Measurements from ENCODE around the gene ASCC3. TPM values are rescaled to one million over a fixed set of nuclear protein-coding genes. Genes with fewer than 3 reads are reported as not detected.
A peak's percentile ranks its signal among the peaks of the same experiment; 100 is the strongest.
"Not testable (repeated sequence)": the region's sequence is repeated elsewhere in the genome, so short reads cannot be mapped to it uniquely, and the experiment has no call there.

The ASCC3 gene
- total RNA-seq, 2 experiments from 2014 or later, result 50.7 to 53.6 TPM

DNA sequence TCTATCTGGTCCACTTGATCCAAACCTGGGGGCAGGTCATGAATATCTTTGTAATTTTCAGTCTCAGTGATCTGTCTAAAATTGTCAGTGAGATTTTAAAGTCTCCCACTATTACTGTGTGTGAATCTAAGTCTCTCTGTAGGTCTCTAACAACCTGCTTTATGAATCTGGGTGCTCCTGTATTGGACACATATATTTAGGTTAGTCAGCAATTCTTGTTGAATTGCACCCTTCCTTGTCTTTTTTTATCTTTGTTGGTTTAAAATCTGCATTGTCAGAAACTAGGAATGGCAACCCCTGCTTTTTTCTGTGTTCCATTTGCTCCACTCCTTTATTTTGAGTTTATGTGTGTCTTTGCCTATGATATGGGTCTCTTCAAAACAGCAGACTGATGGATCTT is 140.7 kb downstream of the ASCC3 start:
- no peak for DNase-seq
- Mint-ChIP-seq H3K36me3 (peaks cover 39% of the 10 kb centered on the region), H3K4me3 (no peak overlapping the region), H3K4me1 (no peaks in the 10 kb centered on the region), H3K27ac (no peak overlapping the region), H3K27me3 (no peaks in the 10 kb centered on the region), H3K9me3 (peaks cover 24% of the 10 kb centered on the region)

DNA sequence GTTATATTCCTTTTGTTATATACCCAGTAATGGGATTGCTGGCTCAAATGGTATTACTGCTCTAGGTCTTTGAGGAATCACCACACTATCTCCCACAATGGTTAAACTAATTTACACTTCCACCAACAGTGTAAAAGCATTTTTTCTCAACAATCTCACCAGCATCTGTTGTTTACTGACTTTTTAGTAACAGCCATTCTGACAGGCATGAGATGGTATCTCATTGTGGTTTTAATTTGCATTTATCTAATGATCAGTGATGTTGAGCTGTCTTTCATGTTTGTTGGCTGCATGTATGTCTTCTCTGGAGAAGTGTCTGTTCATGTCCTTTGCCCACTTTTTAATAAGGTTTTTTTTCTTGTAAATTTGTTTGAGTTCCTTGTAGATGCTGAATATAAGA is 143.4 kb downstream of the ASCC3 start:
- not testable (repeated sequence) for H3K4me1 Mint-ChIP-seq, H3K4me3 Mint-ChIP-seq, H3K27me3 Mint-ChIP-seq, H3K27ac Mint-ChIP-seq, DNase-seq
- Mint-ChIP-seq H3K36me3 (peaks cover 34% of the 10 kb centered on the region), H3K9me3 (peaks cover 20% of the 10 kb centered on the region)

DNA sequence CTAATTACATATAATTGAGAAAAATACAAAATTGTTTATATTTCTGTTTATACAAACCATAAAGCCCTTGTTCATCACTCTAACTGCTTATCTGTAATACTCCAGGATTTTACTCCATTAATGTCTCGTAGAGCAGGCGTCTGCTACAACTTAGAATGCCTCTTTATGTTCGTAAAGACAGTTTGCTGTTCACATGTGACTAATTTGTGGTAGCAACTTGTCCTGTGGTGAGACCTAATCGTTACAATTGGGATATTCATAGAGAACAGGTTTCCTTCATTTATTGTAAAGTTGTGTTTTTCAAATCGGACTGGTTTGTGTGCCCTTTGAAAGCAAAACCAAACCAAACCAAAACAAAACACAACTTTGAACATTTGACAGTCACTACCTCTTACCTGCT is 149.7 kb downstream of the ASCC3 start:
- no peak for DNase-seq
- Mint-ChIP-seq H3K36me3 (peaks cover 5% of the 10 kb centered on the region), H3K27me3 (no peaks in the 10 kb centered on the region), H3K4me3 (no peak overlapping the region), H3K9me3 (no peaks in the 10 kb centered on the region), H3K4me1 (no peaks in the 10 kb centered on the region), H3K27ac (no peak overlapping the region)

DNA sequence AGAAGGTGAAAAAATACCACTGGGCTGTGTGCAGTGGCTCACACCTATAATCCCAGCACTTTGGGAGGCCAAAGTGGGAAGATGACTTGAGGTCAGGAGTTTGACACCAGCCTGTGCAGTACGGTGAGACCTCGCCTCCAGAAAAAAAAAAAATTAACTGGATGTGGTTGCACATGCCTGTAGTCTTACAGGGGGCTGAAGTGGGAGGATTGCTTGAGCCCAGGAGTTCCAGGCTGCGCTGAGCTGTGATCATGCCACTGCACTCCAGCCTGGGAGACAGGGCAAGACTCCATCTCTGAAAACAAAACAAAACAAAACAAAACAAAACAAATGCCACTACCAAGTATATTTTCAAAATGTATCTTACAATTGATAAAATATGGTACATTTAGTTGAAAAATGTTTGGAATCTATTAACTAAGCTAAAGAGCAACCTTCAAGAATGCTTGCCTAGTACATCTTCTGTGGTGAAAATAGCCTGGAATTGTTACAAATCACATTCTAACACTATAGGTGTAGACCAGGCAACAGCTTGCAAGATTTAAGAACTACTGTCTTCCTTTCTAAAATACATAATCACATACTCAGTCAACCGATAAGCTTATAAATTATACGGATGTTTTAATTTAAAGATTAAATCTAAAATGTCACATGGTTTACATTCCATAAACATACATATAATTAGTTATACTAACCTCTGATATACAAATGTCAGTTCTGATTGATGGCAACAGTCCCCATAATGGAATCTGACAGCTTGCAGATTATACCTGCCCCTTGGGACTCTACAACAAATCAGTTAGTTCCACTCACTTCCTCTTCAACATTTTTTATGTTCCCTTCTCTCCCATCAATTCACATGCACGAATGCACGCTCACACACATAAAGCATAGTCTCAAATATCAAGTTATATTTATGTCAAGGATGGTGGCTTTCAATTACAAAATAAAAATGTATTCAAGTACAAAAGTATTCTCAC is 150.8 kb downstream of the ASCC3 start:
- DNase-seq, result no peak
- Mint-ChIP-seq H3K9me3 (no peaks in the 10 kb centered on the region), H3K36me3 (peaks cover 5% of the 10 kb centered on the region), H3K27ac (no peak overlapping the region), H3K27me3 (no peaks in the 10 kb centered on the region), H3K4me3 (no peak overlapping the region), H3K4me1 (no peaks in the 10 kb centered on the region)

DNA sequence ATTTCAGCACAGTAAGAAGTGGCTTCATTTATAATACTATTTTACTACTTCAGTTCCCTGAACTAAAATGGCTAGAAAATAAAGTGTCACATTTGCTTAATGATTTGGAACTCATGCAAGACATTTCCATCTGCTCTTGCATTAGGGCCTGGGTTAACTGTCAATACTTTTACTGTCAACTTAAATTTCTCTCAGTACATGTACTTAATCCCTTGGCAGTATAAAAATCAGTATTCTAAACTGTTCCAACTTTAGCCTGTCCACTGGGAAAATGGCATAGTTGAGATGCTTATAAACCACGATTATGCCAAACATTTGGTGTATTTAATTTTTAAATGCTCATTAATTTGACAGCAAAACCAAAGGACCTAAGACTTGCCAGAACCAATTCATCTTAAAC is 154.5 kb downstream of the ASCC3 start:
- Mint-ChIP-seq H3K27ac (no peak overlapping the region), H3K27me3 (no peaks in the 10 kb centered on the region), H3K4me1 (peaks cover 2% of the 10 kb centered on the region), H3K4me3 (no peak overlapping the region), H3K36me3 (peaks cover 23% of the 10 kb centered on the region), H3K9me3 (peaks cover 2% of the 10 kb centered on the region)
- no peak for DNase-seq

DNA sequence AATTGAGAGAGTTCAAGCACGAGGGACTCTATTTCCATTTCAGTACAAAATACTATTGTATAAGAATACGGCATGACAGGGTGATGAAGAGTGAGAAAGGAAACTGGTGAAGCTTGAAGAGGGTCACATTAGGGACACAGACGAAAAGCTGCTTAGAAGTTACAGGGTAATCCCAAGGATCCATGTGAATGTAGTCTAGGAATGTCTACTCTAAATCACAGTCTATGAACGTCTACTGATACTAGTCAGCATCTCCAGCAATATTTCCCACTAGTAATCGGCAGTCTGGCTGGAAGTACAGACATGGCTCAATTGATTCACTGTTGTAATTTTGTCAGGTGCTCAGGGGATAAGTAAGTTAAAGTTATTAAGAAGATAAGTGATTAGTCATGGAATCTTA is 156.4 kb downstream of the ASCC3 start:
- H3K27ac Mint-ChIP-seq, result peak overlapping the region; percentile 6
- peaks cover 2% of the 10 kb centered on the region for H3K9me3 Mint-ChIP-seq

DNA sequence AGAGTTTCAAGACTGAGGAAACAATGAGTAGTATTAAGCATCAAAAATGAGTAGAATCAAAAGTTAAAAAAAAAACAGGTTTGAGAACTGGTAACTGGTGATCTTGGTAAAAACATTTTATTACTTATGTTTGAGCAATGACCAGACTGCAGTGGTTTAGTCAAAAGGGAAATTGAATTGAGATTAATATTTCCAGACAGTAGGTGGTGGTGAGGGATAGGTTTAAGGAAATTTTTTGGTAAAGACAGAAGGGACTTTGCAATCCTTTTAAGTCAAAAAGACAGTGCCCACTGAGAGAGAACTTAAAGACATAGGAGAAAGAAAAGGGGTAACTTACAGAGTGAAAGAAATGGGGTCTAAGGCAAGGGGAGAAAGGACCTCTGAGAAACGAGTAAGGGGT is 156.9 kb downstream of the ASCC3 start:
- Mint-ChIP-seq H3K4me3 (no peak overlapping the region), H3K4me1 (peaks cover 15% of the 10 kb centered on the region), H3K9me3 (peaks cover 2% of the 10 kb centered on the region), H3K27ac (peak overlapping the region; percentile 6), H3K36me3 (peaks cover 28% of the 10 kb centered on the region), H3K27me3 (no peaks in the 10 kb centered on the region)
- DNase-seq, result no peak

More for the DNA sequence above, 156.4 kb downstream of the ASCC3 start:
- DNase-seq, result no peak
- no peaks in the 10 kb centered on the region for H3K27me3 Mint-ChIP-seq
- peaks cover 28% of the 10 kb centered on the region for H3K36me3 Mint-ChIP-seq
- no peak overlapping the region for H3K4me3 Mint-ChIP-seq
- H3K4me1 Mint-ChIP-seq, result peaks cover 15% of the 10 kb centered on the region

DNA sequence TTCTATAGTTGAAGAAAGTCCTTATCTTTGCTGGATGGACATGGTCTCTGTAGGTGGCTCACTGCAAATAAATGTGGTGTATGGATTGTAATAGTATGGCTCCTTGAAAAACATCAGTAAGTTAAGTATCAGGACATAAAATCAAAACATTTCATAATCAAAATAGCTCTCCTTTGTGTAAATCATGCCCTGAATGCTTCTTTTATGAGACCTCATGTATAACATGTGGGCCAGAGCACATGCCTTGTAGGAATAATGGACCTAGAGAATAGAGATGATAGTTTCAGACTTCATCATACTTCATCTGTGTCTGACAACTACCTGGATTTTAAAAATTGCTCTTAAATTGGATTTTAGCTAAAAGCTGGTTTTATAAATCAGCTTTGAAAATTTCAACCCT is 159.9 kb downstream of the ASCC3 start:
- Mint-ChIP-seq H3K27me3 (no peaks in the 10 kb centered on the region), H3K36me3 (peaks cover 25% of the 10 kb centered on the region), H3K4me3 (no peak overlapping the region), H3K9me3 (peaks cover 2% of the 10 kb centered on the region), H3K4me1 (peaks cover 15% of the 10 kb centered on the region), H3K27ac (no peak overlapping the region)
- no peak for DNase-seq

DNA sequence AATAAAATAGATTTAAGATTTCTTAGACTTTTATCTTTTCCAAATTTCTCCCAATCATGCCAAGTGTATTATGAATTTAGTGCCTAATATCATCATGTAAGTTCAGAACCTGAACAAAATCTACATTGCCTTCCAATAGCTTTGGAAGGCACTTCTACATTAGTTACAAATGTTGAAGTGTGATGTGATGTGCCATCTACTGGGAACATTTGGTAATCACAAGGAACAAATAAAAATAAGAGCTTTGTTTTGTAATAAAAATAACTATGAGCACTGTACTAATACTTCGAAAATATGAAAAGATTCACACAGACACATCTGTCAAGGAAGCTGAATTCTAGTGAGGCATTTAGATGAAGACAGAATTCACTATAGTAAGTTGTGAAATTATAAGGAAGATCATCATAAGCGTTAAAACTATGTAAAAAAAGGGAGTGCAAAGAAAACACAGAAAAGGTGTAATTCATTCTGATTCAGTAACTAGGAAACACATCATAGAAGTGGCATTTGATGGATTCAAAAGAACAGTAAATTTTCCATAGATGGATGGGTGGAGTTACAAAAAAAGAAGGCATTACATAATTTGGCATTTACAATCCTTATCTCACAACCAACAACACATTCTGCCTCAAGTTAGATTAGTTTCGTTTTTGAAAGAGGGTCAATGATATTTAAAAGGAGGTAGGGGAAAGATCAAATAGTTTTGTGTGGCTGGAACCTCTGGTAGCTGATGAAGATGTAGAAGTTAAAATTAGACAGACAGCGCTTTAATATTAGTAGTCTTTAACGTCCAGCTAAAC is 161.0 kb downstream of the ASCC3 start:
- peaks cover 2% of the 10 kb centered on the region for H3K9me3 Mint-ChIP-seq
- H3K4me1 Mint-ChIP-seq, result peaks cover 15% of the 10 kb centered on the region
- no peak overlapping the region for H3K4me3 Mint-ChIP-seq
- peaks cover 25% of the 10 kb centered on the region for H3K36me3 Mint-ChIP-seq
- H3K27ac Mint-ChIP-seq, result no peak overlapping the region
- no peaks in the 10 kb centered on the region for H3K27me3 Mint-ChIP-seq
- DNase-seq, result no peak

DNA sequence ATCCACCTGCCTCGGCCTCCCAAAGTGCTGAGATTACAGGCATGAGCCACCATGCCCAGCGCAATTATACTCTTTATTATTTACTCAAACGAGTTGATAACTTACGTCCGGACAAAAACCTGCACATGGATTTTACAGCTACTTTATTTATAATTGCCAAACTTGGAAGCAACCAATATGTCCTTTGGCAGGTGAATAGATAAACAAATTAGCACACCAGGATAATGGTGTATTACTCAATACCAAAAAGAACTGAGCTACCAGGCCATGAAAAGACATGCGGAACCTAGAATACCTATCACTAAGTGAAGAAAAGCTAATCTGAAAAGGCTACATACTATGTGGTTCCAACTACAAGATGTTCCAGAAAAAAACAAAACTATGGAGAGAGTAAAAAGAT is 168.1 kb downstream of the ASCC3 start:
- peaks cover 2% of the 10 kb centered on the region for H3K4me1 Mint-ChIP-seq
- no peak overlapping the region for H3K4me3 Mint-ChIP-seq
- H3K27ac Mint-ChIP-seq, result no peak overlapping the region
- no peak for DNase-seq
- H3K27me3 Mint-ChIP-seq, result no peaks in the 10 kb centered on the region
- no peaks in the 10 kb centered on the region for H3K9me3 Mint-ChIP-seq
- H3K36me3 Mint-ChIP-seq, result peaks cover 18% of the 10 kb centered on the region

DNA sequence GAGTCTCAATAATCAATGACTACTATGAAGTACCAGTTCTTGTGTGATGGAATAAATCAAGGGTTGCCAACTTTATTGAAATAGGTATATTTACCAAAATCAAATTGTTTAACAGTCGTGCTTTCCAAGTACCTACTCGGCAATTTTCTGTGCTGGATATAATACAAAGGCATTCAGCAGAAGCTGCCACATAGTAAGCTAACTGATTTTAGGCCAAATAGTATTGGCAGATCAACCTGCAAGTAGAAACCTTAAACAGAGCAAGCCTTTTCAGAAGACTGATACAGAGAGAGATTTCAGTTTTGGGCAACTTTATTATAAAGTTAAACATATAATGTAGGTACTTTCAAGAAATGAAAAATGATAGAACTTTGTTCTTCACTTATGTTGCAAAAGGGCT is 174.6 kb downstream of the ASCC3 start:
- peaks cover 12% of the 10 kb centered on the region for H3K4me1 Mint-ChIP-seq
- H3K4me3 Mint-ChIP-seq, result no peak overlapping the region
- no peaks in the 10 kb centered on the region for H3K27me3 Mint-ChIP-seq
- DNase-seq, result no peak
- H3K27ac Mint-ChIP-seq, result no peak overlapping the region
- H3K9me3 Mint-ChIP-seq, result peaks cover 7% of the 10 kb centered on the region
- H3K36me3 Mint-ChIP-seq, result peaks cover 29% of the 10 kb centered on the region

DNA sequence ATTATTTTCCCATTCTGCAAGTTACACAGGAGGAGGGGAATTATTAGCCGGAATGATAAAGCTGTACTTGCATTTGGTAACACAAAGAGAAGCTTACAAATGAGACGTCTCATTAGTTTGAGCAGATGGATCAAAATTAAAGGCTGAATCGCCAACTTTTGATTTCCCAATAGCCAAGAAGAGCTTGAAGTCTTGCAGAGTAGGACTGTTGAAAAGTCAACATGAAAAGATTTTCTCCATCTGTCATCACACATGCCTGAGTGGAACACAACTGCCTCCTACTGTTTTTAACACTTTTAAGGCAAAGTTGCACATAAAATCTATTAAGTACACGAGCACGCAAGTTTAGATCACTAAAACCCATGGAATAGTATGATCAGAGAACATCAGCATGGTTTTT is 176.2 kb downstream of the ASCC3 start:
- Mint-ChIP-seq H3K9me3 (peaks cover 13% of the 10 kb centered on the region), H3K27me3 (no peaks in the 10 kb centered on the region), H3K4me1 (peaks cover 12% of the 10 kb centered on the region), H3K4me3 (no peak overlapping the region), H3K36me3 (peaks cover 42% of the 10 kb centered on the region), H3K27ac (no peak overlapping the region)
- no peak for DNase-seq

DNA sequence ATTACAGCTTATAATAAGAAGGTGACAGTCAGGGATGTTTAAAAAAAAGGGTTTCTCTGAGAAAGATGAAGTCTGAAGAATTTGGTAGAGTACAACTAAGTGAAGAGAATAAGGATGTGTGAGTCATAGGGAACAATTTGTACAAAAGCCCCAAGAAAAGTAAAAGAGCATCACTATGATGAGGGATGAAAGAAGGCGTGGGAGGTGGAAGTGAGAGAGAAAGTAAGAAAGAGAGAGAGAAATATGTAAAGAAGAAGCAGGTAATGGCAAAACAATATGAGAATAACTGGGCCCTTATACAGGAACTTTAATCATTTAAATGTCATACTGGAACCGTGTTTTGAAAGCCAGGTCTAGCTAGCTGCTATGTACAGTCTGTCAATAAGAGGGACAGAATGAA is 179.4 kb downstream of the ASCC3 start:
- Mint-ChIP-seq H3K4me1 (peaks cover 12% of the 10 kb centered on the region), H3K36me3 (peaks cover 46% of the 10 kb centered on the region), H3K4me3 (no peak overlapping the region), H3K27me3 (no peaks in the 10 kb centered on the region), H3K9me3 (peaks cover 20% of the 10 kb centered on the region), H3K27ac (peak overlapping the region; percentile 29)
- DNase-seq, result no peak

DNA sequence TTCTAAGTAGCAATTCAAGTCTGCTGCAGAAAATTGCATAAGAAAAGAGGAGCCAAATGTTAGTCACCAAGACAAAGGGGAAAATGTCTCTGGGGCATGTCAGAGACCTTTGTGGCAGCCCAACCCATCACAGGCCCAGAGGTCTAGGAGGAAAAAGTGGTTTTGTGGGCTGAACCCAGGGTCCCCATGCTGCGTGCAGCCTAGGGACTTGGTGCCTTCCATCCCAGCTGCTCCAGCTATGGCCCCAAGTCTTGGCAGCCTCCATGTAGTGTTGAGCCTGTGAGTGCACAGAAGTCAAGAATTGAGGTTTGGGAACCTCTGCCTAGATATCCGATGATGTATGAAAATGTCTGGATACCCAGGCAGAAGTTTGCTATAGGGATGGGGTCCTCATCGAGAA is 181.1 kb downstream of the ASCC3 start:
- no peak for DNase-seq
- Mint-ChIP-seq H3K27me3 (no peaks in the 10 kb centered on the region), H3K4me3 (no peak overlapping the region), H3K36me3 (peaks cover 41% of the 10 kb centered on the region), H3K9me3 (peaks cover 20% of the 10 kb centered on the region), H3K27ac (no peak overlapping the region), H3K4me1 (peaks cover 12% of the 10 kb centered on the region)

DNA sequence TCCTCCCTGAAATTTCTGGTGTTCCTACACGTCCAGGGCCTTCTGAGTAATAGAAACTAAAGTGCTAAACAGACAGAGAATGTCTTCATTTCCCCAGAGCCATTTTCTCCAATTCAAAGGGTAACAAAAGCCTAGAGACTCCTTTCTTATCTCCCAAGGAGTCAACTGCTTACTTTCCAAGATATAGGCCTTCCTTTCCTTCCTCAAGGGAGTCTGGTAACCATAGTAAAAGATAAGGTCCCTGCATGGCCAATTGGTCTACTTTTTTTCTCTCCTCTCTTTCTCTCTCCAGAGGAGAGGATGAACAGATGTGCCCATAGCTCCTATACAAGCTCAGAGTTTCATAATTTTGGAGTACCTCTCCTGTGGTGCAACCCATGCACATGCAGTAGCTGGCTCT is 185.7 kb downstream of the ASCC3 start:
- Mint-ChIP-seq H3K4me3 (no peak overlapping the region), H3K9me3 (peaks cover 7% of the 10 kb centered on the region), H3K27me3 (no peaks in the 10 kb centered on the region), H3K36me3 (peaks cover 16% of the 10 kb centered on the region), H3K27ac (no peak overlapping the region), H3K4me1 (no peaks in the 10 kb centered on the region)
- no peak for DNase-seq
